ENCODE measurements around the gene SHC3. TPM values are rescaled to one million over a fixed set of nuclear protein-coding genes. Genes with fewer than 3 reads are reported as not detected.

SHC3 gene
- total RNA-seq, 3 donors from 2014 or later (not counting 1 experiment from before 2014, with no cell fraction given) = 0.02 to 0.09 (median 0.08) TPM

DNA sequence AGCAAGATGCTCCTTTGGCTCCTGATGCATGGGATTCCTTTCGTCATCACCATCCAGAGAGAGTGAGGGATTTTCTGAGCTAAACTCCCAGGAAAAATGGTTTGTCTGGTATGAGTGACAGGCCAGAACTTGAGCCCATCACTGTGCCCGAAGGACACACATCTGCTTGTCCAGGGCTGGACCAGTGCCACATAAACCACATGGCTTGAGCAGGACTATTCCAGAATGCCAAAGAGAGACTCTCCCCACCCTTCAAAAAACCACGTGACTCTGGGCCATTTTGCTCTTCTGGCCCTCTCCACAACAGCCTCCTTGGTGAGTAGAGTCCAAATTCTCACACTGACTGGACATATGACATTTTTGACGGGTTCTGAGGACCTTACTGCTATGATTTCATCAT is 46.4 kb upstream of the SHC3 start:
- DNase-seq (no peak), ATAC-seq (no peak)
- Mint-ChIP-seq H3K9me3 (no peaks in the 10 kb centered on the region), H3K4me1 (no peaks in the 10 kb centered on the region), H3K36me3 (no peaks in the 10 kb centered on the region), H3K27ac (no peak overlapping the region), H3K4me3 (no peak overlapping the region), H3K27me3 (ENCODE audit: low read depth in 2 of 2) (peaks cover 17 to 57% of the 10 kb centered on the region in 2 donors)
- Histone ChIP-seq H3K27me3 (ENCODE audit: control insufficient read depth, insufficient read depth, low read length) (peaks cover 5% of the 10 kb centered on the region), H3K4me1 (ENCODE audit: control insufficient read depth, insufficient read depth, low read length) (no peaks in the 10 kb centered on the region), H3K27ac (ENCODE audit: low read length) (no peak overlapping the region), H3K4me3 (ENCODE audit: low read length) (no peak overlapping the region), H3K9me3 (ENCODE audit: control insufficient read depth, insufficient read depth, low read length) (no peaks in the 10 kb centered on the region), H3K36me3 (ENCODE audit: control insufficient read depth, insufficient read depth, low read length) (no peaks in the 10 kb centered on the region)
- TF ChIP-seq, protein P1, sequence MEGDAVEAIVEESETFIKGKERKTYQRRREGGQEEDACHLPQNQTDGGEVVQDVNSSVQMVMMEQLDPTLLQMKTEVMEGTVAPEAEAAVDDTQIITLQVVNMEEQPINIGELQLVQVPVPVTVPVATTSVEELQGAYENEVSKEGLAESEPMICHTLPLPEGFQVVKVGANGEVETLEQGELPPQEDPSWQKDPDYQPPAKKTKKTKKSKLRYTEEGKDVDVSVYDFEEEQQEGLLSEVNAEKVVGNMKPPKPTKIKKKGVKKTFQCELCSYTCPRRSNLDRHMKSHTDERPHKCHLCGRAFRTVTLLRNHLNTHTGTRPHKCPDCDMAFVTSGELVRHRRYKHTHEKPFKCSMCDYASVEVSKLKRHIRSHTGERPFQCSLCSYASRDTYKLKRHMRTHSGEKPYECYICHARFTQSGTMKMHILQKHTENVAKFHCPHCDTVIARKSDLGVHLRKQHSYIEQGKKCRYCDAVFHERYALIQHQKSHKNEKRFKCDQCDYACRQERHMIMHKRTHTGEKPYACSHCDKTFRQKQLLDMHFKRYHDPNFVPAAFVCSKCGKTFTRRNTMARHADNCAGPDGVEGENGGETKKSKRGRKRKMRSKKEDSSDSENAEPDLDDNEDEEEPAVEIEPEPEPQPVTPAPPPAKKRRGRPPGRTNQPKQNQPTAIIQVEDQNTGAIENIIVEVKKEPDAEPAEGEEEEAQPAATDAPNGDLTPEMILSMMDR (IDR thresholded peaks at IDR 0.05) = no peak
- intact Hi-C loops (cut with micrococcal nuclease) = no loop called here
- WGBS (ENCODE audit: insufficient coverage) = 79% methylated on average over 4 of the region's 4 CpGs

DNA sequence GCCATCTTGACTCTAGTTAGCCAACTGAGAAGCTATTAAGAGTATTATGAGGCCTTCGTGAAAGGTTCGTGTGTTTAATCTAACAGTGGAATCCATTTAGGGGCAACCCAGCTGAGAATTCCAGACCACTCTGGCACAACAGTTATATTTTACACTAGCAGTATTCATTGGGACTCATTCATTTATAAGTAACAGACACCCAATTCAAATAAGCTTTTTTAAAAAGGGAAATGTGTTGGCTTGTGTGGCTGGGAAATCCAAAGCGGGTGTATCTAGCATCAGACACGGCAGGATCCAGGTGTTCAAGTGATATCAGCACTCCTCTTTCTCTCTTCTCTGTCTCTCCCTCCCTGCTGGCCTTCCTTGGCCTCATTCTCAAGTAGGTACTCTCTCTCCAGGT is 46.0 kb upstream of the SHC3 start:
- H3K27me3 ChIP-seq (ENCODE audit: control insufficient read depth, insufficient read depth, low read length) = peaks cover 5% of the 10 kb centered on the region
- no peaks in the 10 kb centered on the region for H3K4me1 ChIP-seq (ENCODE audit: control insufficient read depth, insufficient read depth, low read length)
- DNase-seq = no peak
- Mint-ChIP-seq H3K27me3 (ENCODE audit: low read depth in 2 of 2) (peaks cover 15 to 53% of the 10 kb centered on the region in 2 donors), H3K4me1 (no peaks in the 10 kb centered on the region), H3K4me3 (no peak overlapping the region), H3K27ac (no peak overlapping the region), H3K36me3 (no peaks in the 10 kb centered on the region), H3K9me3 (no peaks in the 10 kb centered on the region)
- 85% methylated on average over 3 of the region's 4 CpGs for WGBS (ENCODE audit: insufficient coverage)
- no peaks in the 10 kb centered on the region for H3K36me3 ChIP-seq (ENCODE audit: control insufficient read depth, insufficient read depth, low read length)
- H3K27ac ChIP-seq (ENCODE audit: low read length) = no peak overlapping the region
- H3K9me3 ChIP-seq (ENCODE audit: control insufficient read depth, insufficient read depth, low read length) = no peaks in the 10 kb centered on the region
- no peak overlapping the region for H3K4me3 ChIP-seq (ENCODE audit: low read length)
- TF ChIP-seq, protein P1 (IDR thresholded peaks at IDR 0.05) = no peak
- intact Hi-C loops (cut with micrococcal nuclease) = no loop called here
- ATAC-seq = no peak

DNA sequence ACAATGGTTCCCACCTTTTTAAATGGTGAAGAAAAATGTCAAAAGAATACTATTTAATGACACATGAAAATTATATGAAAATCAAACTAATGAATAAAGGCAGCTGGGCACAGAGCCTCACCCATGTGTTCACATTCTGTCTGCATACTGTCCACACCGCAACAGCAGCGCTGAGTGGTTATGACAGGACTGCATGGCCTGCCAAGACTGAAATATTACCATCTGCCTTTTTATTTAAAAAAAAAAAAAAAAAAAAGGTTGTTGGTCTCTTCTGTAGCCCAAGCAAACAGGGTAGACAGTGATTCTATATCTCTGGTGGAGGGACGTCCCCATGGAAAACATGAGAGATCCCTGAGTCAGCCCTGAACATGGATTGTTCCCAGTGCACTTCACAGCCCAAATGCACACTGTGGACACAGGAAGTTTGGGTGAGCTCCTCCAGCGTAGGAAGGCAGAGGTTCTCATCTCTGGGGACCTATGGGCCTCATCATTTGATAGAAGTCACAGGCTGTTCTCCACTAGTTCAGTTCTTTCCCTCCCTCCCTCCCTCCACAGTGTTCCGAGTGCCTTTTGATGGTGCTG is 44.9 kb upstream of the SHC3 start:
- TF ChIP-seq, protein P1 (IDR thresholded peaks at IDR 0.05) = no peak
- no peak overlapping the region for H3K27ac Mint-ChIP-seq
- Histone ChIP-seq H3K9me3 (ENCODE audit: control insufficient read depth, insufficient read depth, low read length) (no peaks in the 10 kb centered on the region), H3K36me3 (ENCODE audit: control insufficient read depth, insufficient read depth, low read length) (no peaks in the 10 kb centered on the region), H3K27me3 (ENCODE audit: control insufficient read depth, insufficient read depth, low read length) (peaks cover 5% of the 10 kb centered on the region), H3K4me1 (ENCODE audit: control insufficient read depth, insufficient read depth, low read length) (no peaks in the 10 kb centered on the region), H3K27ac (ENCODE audit: low read length) (no peak overlapping the region), H3K4me3 (ENCODE audit: low read length) (no peak overlapping the region)
- no peak for ATAC-seq
- H3K4me3 Mint-ChIP-seq = no peak overlapping the region
- H3K9me3 Mint-ChIP-seq = no peaks in the 10 kb centered on the region
- DNase-seq = no peak
- H3K4me1 Mint-ChIP-seq = no peaks in the 10 kb centered on the region
- peaks cover 15 to 41% of the 10 kb centered on the region in 2 donors for H3K27me3 Mint-ChIP-seq (ENCODE audit: low read depth in 2 of 2)
- no peaks in the 10 kb centered on the region for H3K36me3 Mint-ChIP-seq
- intact Hi-C loops (cut with micrococcal nuclease) = no loop called here
- 91% methylated on average over 4 of the region's 5 CpGs for WGBS (ENCODE audit: insufficient coverage)

GRCh38 chr9:89219637-89220036 is 41.0 kb upstream of the SHC3 start:
- no peak for ATAC-seq
- WGBS (ENCODE audit: insufficient coverage) = 84% methylated on average over 4 of the region's 5 CpGs
- Histone ChIP-seq H3K9me3 (ENCODE audit: control insufficient read depth, insufficient read depth, low read length) (no peaks in the 10 kb centered on the region), H3K27me3 (ENCODE audit: control insufficient read depth, insufficient read depth, low read length) (no peaks in the 10 kb centered on the region), H3K4me3 (ENCODE audit: low read length) (no peak overlapping the region), H3K36me3 (ENCODE audit: control insufficient read depth, insufficient read depth, low read length) (no peaks in the 10 kb centered on the region), H3K4me1 (ENCODE audit: control insufficient read depth, insufficient read depth, low read length) (no peaks in the 10 kb centered on the region), H3K27ac (ENCODE audit: low read length) (no peak overlapping the region)
- TF ChIP-seq, protein P1 (IDR thresholded peaks at IDR 0.05) = no peak
- Mint-ChIP-seq H3K27me3 (ENCODE audit: low read depth in 2 of 2) (peaks cover 7 to 8% of the 10 kb centered on the region in 2 donors), H3K4me3 (no peak overlapping the region), H3K27ac (no peak overlapping the region), H3K9me3 (no peaks in the 10 kb centered on the region), H3K36me3 (no peaks in the 10 kb centered on the region), H3K4me1 (no peaks in the 10 kb centered on the region)
- no peak for DNase-seq
- intact Hi-C loops (cut with micrococcal nuclease) = no loop called here

Measured in natural killer cell (primary cell).